NCI-H748 (cell line): Measurements from ENCODE around the gene TMC2.

Experiments
- DNase-seq: peaks from one replicate; lab custom pipeline; 2025; ENCODE audit not compliant: unreplicated experiment; lab: John Stamatoyannopoulos, UW

TMC2 gene

DNA sequence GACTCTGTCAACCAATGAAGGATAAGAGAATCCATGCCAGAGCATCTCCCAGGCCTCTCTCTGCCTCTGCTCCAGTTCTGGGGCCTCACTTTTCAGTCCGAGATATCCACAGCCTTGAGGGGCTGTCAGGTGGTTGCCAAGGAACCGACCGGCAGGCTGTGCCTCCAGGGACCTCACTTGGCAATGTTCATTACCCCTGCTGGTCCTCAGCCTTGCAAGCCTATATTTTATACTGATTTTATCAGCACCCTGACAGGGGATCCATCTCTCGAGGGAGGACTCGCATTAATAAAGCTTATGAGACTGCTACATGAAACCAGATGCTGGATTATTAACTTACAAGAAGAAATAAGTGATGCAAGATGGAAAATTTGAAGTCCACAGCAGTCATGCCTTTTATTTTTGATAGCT is 39.9 kb downstream of the TMC2 start:
- DNase-seq: no peak

DNA sequence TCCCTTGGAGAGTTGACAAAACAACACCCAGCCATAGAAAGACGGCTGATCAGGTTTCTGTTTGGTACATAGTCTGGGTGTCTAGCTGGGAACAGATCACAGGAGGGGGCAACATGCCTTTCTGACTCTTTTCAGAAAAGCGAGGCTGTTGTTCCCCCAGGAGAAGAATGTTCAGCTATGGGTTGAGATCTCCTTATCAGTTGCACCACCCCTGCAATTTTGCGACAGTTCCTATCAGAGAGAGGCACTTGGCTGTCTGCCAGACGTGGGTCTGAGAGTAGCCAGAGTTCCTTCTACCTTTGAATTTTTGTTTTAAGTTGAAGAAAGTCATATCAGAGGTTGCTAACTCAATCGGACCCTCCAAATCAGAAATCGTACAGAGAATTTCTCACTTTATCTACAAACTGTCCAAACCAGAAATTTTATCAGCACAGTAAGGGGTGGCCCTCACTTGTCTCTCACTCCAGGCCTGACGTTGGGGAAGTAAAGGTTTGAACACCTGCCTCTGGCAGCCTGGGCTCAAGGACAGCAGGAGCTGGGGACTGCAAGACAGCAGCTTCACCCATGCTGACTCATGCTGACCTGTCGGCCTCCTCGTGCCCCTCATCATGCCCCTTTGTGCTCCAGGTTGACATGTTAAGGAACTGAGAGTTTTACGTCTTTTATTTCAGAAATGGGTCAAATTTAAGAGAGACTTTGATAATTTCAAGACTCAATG is 42.3 kb downstream of the TMC2 start:
- peak; percentile 35 for DNase-seq

DNA sequence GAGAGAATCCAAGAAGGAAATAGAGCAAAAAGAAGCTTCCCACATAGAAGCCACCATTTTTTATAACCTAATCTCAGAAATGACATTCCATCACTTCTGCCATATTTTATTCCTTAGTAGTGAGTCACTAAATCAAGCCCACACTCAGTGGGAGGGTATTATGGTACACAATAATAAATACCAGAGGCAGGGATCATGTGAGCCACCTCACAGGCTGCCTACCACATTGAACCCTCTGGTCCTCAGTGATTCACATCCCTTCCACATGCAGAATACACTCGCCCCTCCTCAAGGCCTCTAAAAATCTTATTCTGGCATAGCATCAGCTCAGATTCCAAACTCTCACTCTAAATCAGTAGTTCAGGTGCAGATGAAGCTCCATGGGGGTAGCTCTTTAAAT is 49.4 kb downstream of the TMC2 start:
- no peak for DNase-seq

DNA sequence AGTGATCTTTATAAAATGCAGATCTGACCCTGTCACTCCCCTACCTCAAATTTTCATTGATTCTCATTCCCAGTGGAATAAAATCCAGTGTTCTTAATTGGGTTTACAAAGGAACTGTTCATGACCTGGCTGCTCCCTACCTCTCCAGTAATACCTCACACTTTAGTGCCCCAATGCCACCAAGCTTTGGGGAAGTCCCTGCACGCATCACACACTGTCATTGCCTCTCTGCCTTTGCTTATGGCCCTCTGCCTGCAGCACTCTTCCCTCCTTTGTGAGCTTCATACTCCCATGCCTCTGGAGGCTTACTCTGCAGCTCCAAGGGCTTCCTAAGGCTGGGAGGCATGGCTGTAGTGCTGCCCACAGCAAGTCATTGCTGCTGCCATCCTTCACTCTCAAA is 57.4 kb downstream of the TMC2 start:
- no peak for DNase-seq

DNA sequence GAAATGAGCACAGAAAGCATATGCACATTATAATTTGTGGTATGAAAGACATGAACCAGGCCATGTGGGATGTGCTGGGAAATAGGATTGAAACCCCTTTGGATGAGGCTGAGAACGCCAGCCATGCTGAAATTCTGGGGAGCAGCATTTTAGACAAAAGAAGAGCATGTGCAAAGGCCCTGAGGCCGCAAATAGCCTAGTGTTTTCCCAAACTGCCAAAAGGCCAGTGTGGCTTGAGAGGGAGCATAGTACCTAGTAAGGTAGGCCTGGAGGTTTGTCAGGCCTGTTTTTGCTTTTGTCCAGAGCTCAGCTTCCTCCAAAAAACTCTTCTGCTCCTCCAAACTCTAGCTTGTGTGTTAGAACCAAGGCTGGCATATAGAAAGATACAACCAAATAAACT is 58.7 kb downstream of the TMC2 start:
- DNase-seq: no peak

DNA sequence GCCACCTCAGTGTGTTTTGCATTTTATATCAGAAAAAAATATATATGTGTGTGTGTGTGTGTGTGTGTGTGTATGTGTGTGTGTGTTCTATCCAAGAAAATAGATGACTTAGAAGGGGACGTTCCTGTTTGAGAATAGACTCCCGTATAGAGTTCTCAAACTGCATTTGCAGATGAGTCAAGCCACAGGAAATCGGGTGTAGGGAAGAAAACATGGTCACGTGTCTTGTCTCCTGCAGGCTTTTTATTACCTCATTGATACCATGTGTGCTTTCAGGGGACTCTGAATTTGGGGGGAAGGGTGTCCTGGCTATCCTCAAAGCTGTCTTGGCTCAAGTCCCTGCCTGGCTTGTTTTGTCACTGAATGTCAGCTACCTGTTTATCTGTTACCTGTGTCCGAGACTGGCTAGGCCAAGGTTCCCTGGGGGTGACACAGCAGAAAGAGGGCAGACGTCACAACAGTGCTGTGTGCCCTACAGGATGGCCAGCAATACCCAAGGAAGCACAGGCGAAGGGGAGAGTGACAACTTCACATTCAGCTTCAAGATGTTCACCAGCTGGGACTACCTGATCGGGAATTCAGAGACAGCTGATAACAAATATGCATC is 60.4 kb downstream of the TMC2 start:
- DNase-seq: no peak

DNA sequence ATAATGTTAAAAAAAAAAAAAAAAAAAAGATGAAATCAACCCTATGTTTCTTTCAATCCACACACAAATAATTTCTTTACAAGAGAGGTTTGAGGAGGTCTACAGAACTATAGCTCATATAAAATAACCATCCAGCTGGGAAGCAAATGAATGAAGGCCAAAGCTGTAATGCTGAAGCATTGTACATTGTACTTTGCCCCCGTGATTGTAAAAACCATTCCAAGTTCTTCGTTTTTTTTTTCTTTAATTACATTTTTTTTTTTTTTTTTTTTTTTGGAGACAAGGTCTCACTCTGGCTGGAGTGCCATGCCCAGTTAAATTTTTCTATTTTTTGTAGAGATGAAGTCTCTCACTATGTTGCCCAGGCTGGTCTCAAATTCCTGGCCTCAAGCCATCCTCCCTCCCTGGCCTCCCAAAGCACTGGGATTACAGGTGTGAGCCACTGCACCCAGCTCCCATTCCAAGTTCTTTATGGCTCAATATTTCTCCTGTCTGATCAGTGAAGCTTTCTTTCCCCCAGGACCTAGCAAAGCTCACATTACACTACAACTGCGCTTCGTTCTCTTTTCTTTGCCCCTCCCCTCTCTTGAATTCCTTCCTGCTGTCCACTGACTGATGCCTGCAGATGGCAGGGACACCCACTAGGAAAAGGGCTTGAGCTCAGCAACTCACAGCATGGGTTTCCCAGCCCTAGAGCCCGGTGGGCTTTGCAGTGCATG is 63.1 kb downstream of the TMC2 start:
- DNase-seq: peak; percentile 53

DNA sequence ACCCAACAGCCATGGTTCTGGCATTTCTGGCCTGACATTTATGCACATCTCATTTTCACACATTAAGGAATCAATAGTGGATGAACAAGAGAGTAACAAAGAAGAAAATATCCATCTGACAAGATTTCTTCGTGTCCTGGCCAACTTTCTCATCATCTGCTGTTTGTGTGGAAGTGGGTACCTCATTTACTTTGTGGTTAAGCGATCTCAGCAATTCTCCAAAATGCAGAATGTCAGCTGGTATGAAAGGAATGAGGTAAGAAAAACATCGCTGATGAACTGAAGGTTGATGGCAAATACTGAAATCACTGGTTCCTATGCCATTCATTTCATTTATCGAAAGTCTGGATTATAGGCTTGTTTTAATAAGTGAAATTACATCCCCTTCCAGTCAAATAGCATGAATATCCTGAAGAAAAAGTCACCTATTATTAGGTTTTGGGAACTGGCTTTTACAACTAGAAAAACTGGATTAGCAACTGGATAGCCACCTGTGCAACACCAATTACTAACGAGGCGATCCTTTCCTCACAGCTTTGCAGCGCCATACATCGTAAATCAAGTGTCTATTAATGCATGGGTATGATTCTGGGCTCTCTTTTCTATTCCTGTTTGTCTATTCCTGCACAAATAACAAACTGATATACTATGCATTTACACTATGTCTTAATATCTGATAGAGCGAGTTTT is 65.8 kb downstream of the TMC2 start:
- DNase-seq: peak; percentile 79

DNA sequence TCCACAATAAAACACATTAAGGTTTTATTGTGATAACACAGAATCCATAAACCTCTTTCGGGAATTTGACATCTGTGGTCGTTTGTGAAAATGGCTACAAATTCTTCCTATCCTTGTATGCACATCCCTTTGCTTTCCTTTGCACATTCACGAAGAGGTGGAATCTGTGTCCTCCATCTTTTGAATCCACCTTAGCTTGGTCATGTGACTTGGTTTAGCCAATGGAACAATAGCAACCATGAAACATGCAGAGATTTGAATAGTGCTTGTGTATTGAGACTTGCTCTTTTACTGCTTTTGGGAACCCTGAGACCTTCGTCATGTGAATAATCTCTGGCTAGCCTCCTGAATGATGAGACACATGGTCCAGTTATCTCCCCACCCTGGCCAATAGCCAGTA is 66.4 kb downstream of the TMC2 start:
- peak; percentile 35 for DNase-seq

DNA sequence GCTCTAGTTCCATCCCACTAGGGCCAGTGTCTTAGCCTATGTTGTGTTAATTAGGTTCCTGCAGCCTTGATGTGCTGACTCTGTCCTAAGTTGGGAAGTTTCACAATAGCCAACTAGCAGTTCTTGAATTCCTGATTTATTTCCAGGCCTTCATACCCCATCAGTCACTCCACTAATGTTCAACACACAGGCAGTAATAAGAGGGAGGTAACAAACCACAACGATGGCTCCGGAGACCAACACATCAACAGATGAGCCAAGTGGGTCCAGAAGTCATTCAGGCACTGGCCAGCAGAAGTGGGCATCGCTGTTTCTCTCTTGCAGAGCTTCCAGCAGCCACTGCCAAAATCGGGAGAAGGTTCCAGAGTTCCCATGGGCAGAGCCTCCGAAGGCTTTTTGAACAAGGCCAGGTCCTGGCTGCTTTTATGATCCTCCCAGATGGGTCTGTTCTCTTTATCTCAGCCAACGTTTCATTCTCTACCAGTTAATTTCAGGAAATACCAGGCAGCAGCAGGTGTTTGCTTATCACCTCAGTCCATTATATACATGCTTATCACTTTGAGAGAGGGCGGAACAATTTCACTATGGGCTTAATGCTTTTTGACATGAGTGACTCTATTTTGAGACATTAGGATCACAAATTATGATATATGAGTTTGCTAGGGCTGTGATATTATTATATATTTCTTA is 67.6 kb downstream of the TMC2 start:
- DNase-seq: peak; percentile 68

DNA sequence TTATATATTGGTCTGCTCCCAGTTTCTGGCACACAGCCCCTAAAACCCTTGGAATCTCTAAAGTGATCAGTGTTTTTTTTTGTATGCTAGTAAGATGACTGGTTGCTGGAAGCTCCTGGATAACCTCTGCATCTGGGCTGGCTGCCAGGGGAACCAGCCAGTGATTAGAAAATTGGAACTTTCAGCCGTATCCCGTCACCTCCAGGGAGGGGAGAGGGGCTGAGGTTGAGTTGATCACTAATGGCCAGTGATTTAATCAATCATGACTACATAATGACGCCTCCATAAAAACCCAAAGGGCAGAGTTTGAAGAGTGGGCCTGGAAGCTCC is 68.1 kb downstream of the TMC2 start:
- peak; percentile 56 for DNase-seq

DNA sequence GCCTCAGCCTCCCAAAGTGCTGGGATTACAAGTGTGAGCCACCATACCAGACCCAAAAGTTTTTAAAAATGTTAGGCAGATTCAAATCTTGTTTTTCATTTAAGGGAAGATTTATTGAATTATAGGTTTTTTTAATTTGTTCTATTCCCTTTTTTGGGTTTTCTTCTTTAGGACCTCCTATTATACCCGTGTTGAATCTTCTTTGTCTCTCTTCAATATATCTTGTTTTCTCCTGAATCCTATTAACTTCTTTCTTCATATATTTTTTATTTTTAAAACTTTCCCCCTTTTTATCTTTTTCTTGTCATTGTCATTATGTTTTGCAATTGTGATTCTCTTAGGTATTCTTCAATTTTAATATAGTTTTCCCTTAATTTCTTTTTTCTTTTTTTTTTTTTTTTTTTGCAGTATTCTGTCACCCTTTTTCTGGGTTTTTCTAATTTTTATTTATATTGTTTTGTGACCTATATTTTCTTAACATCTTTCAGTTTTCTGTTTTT is 70.2 kb downstream of the TMC2 start:
- DNase-seq: no peak

DNA sequence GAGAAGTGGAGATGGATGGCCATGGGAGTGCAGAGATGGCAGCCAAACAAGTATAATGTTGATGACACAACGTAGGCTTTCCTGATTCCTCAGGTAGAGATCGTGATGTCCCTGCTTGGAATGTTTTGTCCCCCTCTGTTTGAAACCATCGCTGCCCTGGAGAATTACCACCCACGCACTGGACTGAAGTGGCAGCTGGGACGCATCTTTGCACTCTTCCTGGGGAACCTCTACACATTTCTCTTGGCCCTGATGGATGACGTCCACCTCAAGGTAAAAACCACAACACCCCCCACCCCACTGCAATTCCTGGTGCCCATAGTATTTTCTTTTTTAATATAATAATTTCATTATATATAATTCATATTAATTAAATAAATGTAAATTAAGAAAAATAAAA is 74.0 kb downstream of the TMC2 start:
- no peak for DNase-seq

DNA sequence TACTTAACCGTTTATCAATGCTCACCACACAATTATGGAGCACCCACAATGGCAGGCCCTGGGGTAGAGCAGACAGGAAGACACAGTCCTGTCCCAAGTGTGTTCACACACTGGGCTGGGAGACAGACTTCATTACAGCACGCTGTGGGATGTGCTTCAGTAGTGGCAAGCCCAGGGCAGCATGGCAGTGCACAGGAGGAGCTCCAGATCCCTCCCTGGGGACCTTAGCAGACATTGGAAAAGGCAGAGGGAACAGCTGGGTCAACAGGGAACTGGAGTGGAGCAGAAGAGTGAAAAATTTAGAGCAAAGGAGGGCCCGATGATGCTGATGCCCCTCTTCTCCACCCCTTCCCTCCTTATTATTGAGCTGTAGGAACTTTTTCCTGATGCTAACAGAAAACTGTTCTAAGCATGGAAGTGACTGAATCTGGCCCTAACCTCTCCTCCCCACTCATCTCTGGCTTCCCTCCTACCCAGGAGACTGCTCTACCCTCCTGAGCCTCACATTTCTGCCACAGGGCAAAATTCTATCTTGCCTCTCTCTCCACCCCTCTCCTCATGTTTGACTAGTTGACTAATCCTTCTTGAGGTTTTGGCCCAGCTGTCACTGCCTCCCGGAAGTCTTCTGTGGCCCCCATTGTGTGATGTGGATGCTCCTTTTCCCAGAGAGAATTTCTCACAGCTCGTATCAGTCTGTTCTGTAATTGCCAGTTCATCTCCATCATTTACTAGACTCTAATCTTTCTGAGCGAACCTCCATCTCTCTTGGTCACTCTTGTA is 74.8 kb downstream of the TMC2 start:
- DNase-seq: no peak

DNA sequence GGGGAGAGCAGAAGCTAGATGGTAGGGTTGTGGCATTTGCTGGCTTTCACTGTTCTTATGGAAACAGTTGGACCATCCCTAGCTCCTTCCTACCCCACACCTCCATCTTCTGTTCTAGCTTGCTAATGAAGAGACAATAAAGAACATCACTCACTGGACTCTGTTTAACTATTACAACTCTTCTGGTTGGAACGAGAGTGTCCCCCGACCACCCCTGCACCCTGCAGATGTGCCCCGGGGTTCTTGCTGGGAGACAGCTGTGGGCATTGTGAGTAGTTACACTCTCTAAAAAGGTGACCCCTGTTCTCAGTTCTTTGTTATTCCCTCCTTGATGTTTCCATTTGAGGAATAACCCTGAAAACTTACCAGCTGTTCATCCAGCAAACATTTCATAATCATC is 75.7 kb downstream of the TMC2 start:
- no peak for DNase-seq

DNA sequence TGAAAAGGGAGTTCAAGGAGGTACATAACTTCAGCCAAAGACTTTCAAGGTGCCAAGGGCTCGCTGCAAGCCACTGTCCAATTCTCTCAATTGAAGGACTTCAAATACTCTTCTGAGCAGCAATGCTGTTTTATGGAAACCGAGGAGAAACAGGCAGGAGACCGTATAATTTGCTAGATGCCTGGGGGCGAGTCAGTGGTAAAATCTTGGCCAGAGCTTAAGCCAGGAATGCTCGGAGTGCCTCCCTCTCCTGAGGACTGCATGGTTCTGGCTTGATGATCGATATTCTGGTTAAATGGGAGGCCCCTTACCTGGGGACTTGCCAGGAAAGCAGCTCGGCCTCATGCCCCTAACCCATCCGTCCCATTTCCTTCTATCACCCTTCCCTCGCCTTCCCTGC is 80.3 kb downstream of the TMC2 start:
- no peak for DNase-seq

DNA sequence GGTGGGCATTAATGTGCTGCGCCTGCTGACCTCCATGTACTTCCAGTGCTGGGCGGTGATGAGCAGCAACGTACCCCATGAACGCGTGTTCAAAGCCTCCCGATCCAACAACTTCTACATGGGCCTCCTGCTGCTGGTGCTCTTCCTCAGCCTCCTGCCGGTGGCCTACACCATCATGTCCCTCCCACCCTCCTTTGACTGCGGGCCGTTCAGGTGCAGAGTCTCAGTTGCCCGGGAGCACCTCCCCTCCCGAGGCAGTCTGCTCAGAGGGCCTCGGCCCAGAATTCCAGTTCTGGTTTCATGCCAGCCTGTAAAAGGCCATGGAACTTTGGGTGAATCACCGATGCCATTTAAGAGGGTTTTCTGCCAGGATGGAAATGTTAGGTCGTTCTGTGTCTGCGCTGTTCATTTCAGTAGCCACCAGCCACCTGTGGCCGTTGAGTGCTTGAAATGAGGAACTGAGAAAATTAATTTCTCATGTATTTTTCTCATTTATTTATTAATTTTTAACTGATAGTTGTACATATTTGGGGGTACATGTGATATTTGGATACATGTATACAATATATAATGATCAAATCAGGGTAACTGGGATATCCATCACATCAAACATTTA is 80.8 kb downstream of the TMC2 start:
- no peak for DNase-seq

DNA sequence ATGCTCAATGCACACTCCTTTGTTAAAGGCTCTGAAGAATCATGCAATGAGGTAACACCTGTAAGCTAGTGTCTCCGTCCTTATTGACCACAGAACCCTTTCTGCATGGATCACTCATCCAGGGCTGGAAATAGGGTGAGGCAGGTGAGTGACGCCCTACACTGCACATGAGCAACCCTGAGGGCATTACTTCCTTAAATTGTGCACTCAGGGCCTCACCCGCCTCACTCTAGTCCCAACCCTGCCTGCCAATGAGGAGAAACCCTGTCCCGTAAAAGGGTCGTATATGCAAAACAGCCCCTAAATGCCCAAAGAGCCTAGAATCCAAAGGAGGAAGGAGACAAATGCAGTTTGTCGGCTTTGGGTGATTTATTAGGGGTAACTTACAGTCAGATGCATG is 82.4 kb downstream of the TMC2 start:
- DNase-seq: no peak

DNA sequence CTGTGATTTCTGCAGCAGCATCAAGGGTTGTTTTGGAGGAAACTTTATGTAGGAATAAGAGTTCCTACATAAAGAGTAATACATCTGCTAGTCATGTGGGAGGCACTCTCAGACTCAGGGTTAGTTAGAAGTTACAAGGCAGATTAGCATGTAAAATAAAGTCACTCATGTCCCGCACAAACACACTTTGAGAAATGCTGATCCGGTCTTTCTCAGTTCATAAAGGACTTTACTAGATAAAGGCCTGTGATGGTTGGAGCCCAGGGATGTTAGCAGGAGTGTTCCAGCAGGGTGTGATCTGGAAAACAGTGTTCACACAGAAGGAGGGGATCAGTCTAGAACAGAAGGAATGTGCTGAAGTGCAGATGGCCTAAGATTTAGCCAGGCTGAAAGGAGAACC is 83.0 kb downstream of the TMC2 start:
- DNase-seq: no peak
